Progenitor cell of endocrine pancreas (in vitro differentiated cells): ENCODE measurements around the gene ZDHHC9. TPM values are rescaled to one million over a fixed set of nuclear protein-coding genes. Genes with fewer than 3 reads are reported as not detected.

Source experiments
- total RNA-seq: library from RNA; stranded (reverse); gene quantifications from 2 replicates; pipeline ENCODE4 v1.2.1, GENCODE V29; 2021

The ZDHHC9 gene
- total RNA-seq, 1 donor from 2014 or later = 34.0 TPM

Other genes starting within 250 kb of the ZDHHC9 start
- 0.14 and 0.38 TPM in 2 replicates for gene APLN, start 188.9 kb downstream of the ZDHHC9 start, total RNA-seq
- 0.11 TPM in 1 of 2 replicates, not detected in the other for gene XPNPEP2, start 104.9 kb downstream of the ZDHHC9 start, total RNA-seq
- not detected in 2 replicates for gene SASH3, start 63.9 kb downstream of the ZDHHC9 start, total RNA-seq
- gene UTP14A, start 62.3 kb upstream of the ZDHHC9 start, total RNA-seq = 18.1 and 20.0 TPM in 2 replicates
- 38.0 and 40.9 TPM in 2 replicates for gene BCORL1, start 138.7 kb upstream of the ZDHHC9 start, total RNA-seq